IPS DF 6.9 (cell line): ENCODE data around the gene RNF213.
"Not testable (repeated sequence)": the region's sequence is repeated elsewhere in the genome, so short reads cannot be mapped to it uniquely, and the experiment has no call there.

ENCODE experiments used
- DNase-seq: peaks from one replicate; pipeline ENCODE4 v3.0.0-alpha.2; 2013; ENCODE audit warnings: low read depth, low spot score
- H3K27ac ChIP-seq: one replicate; pipeline ENCODE4 v1.5.1; 2013; ENCODE audit warnings: low read length, control low read depth
- H3K27me3 ChIP-seq: 2 replicates; pipeline ENCODE4 v1.6.1; 2013; ENCODE audit warnings: mild to moderate bottlenecking, low read length; ENCODE audit not compliant: control insufficient read depth, insufficient read depth
- H3K36me3 ChIP-seq: 2 replicates; pipeline ENCODE4 v1.6.1; 2013; ENCODE audit warnings: low read length; ENCODE audit not compliant: control insufficient read depth, insufficient read depth
- H3K4me1 ChIP-seq: 2 replicates; pipeline ENCODE4 v1.6.1; 2013; ENCODE audit warnings: low read length; ENCODE audit not compliant: control insufficient read depth, insufficient read depth
- H3K4me3 ChIP-seq: 2 replicates; pipeline ENCODE4 v1.5.1; 2013; ENCODE audit warnings: mild to moderate bottlenecking, low read length
- H3K9me3 ChIP-seq: 2 replicates; pipeline ENCODE4 v1.6.1; 2013; ENCODE audit warnings: low read length, inconsistent platforms; ENCODE audit not compliant: control insufficient read depth, insufficient read depth
- WGBS: extraction: QIAGEN DNeasy Blood & Tissue Kit; methylation state at CpG from one replicate; pipeline ENCODE4 v1.1.7; 2013; ENCODE audit warnings: mixed read lengths, missing lambda C conversion rate; ENCODE audit not compliant: insufficient read length, insufficient coverage; 5-methylcytosine and 5-hydroxymethylcytosine counted together

Gene RNF213

DNA sequence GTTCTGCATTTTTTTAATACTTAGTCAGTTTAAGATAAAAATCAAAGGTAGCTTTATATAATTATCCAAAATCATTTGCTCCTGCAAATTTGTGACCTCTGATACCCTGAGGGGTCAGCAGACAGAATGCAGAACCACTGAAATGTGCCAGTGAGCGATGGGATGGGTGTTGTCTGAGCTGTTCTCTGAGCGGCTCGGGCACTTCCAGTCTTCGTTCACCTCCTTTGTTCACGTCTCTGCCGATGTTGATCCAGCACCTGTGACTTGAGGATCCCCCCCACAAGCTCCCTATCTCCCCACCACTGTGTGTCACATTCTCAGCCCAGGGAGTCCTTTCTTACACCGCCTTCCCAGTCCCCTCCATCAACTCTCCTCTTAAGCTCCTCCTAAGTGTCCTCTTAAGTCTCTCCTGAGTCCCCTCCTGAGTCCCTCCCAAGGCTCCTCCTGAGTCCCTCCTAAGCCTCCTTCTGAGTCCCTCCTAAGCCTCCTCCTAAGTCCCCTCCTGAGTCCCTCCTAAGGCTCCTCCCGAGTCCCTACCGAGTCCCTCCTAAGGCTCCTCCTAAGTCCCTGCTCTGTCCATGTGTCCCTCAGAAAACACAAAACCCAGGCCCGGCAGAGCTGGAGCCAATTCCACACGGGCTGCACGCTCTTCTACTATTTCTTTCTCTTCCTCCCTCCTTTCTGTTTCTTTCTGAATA lies 47.5 kb downstream of the RNF213 start:
- H3K27me3 ChIP-seq, result no peaks in the 10 kb centered on the region
- no CpG with 5 or more reads among the region's 12 CpGs for WGBS
- no peak overlapping the region for H3K4me3 ChIP-seq
- no peak overlapping the region for H3K27ac ChIP-seq
- peaks cover 20% of the 10 kb centered on the region for H3K36me3 ChIP-seq
- DNase-seq, result no peak
- no peaks in the 10 kb centered on the region for H3K9me3 ChIP-seq
- no peaks in the 10 kb centered on the region for H3K4me1 ChIP-seq

DNA sequence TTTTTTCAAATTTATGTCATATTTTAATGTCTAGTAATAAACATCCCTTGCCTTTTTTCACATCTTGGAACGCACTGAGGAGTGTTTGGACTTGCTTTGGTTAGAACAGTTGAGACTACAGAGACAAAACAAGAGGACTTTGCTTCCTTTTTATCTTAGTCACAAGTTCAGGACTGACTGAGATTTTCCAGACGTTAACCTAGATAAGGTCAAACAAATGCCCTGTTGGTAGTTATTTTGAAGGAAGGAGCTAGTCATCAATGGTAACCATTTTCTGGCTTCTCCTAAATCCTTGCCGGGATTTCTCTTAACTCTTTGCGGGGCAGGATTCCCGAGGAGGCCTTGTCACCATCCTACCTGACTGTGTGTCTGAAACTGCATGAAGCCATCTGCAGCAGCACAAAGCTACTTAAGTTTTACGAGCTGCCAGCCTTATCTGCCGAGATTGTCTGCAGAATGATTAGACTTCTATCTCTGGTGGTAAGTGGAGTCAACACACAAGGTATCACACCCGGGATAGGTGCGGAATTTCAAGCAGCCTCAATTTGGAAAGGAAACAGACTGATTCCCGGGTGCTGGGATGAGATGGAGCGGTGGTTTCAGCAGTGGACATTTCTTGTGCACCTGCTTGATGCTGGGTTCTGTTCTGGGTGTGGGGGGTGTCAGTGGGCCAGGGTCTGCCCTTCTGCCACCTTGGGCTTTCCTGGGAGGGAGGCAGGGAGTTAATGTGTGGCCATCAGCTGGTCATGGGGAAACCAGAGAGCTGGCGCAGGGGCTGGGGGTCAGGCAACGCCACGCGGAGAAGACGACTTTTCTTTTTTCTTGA lies 48.3 kb downstream of the RNF213 start:
- no peak for DNase-seq
- no peak overlapping the region for H3K27ac ChIP-seq
- H3K4me1 ChIP-seq, result no peaks in the 10 kb centered on the region
- H3K9me3 ChIP-seq, result no peaks in the 10 kb centered on the region
- H3K27me3 ChIP-seq, result no peaks in the 10 kb centered on the region
- no peak overlapping the region for H3K4me3 ChIP-seq
- peaks cover 22% of the 10 kb centered on the region for H3K36me3 ChIP-seq
- WGBS, result no CpG with 5 or more reads among the region's 16 CpGs

DNA sequence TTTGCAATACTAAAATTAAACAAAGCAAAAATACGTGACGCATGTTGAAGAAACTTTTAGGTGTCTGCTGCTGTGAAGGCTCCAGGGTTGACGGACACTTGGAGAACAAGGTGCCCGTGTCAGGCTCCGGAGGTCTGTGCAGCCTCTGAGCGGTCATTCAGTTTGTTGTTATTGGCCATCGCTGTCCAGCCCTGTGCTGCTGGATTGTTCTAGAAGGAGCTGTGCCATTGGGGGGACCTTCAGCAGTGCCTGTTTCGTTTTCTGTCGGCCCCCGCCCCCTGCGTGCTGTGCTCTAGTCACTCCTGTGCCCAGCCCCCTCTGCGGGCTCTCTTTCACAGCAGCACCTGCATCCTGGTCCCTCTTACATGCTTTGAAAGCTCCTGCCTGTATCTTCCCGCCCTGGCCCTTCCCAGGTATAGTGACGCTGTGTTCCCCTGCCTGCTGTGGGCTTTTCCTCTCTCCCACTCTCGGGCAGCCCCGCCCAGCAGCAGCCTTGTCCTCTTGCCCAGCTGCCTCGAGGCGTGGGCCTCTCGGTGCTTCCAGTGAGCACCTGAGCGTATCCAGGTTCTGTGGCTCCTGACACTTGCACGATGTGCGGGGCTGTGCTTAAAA lies 50.7 kb downstream of the RNF213 start:
- H3K36me3 ChIP-seq, result peaks cover 16% of the 10 kb centered on the region
- DNase-seq, result no peak
- H3K27me3 ChIP-seq, result no peaks in the 10 kb centered on the region
- H3K27ac ChIP-seq, result no peak overlapping the region
- H3K4me3 ChIP-seq, result no peak overlapping the region
- no CpG with 5 or more reads among the region's 22 CpGs for WGBS
- H3K9me3 ChIP-seq, result no peaks in the 10 kb centered on the region
- no peaks in the 10 kb centered on the region for H3K4me1 ChIP-seq

DNA sequence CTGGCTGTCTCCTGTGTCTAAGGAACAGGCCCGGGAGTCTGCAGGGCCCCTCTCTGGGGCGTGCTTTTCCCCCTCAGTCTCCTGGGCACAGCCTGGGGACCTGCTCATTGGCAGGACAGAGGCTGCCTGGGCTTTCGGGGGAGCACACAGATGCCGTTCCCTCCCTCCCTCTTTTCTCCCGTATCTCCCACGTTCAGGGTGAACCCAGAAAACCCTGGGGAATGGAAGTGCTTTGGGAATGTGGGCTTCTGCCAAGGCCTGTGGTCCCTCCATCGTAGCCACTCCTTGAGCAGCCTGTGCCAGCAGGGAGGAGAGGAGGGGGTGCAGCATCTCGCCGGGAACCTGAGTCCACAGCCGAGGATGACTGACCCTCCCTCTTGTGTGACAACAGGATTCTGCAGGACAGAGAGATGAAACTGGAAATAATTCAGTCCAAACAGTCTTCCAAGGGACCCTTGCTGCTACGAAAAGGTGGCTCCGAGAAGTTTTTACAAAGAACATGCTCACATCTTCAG lies 52.0 kb downstream of the RNF213 start:
- no peak overlapping the region for H3K27ac ChIP-seq
- WGBS, result no CpG with 5 or more reads among the region's 12 CpGs
- H3K9me3 ChIP-seq, result no peaks in the 10 kb centered on the region
- no peak overlapping the region for H3K4me3 ChIP-seq
- H3K4me1 ChIP-seq, result no peaks in the 10 kb centered on the region
- H3K36me3 ChIP-seq, result peaks cover 20% of the 10 kb centered on the region
- no peak for DNase-seq
- no peaks in the 10 kb centered on the region for H3K27me3 ChIP-seq

DNA sequence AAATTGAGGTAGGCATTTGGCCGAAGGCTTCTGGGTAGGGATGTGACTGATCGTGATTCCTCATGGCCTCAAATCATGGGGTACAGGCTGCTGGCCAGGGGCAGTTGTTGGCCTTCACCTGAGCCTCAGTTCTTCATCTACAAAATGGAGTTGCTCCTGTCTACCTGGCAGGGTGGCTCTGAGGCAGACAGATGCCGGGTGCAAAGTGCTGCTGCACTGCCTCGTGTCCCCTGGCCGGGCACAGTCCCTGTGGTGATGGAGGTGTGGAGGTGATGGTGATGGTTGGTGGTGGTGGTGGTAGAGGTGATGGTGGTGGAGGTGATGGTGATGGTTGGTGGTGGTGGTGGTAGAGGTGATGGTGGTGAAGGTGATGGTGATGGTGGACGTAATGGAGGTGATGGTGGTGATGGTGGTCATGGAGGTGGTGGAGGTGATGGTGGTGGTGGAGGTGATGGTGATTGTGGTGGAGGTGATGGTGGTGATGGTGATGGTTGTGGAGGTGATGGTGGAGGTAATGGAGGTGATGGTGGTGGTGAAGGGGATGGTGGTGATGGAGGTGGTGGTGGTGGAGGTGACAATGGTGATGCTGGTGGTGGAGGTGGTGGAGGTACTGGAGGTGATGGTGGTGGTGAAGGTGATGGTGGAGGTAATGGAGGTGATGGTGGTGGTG lies 52.6 kb downstream of the RNF213 start:
- DNase-seq, result no peak
- 100% methylated on average over 1 of the region's 6 CpGs for WGBS
- H3K4me3 ChIP-seq, result no peak overlapping the region
- H3K4me1 ChIP-seq, result no peaks in the 10 kb centered on the region
- no peaks in the 10 kb centered on the region for H3K9me3 ChIP-seq
- H3K27ac ChIP-seq, result no peak overlapping the region
- peaks cover 23% of the 10 kb centered on the region for H3K36me3 ChIP-seq
- no peaks in the 10 kb centered on the region for H3K27me3 ChIP-seq

DNA sequence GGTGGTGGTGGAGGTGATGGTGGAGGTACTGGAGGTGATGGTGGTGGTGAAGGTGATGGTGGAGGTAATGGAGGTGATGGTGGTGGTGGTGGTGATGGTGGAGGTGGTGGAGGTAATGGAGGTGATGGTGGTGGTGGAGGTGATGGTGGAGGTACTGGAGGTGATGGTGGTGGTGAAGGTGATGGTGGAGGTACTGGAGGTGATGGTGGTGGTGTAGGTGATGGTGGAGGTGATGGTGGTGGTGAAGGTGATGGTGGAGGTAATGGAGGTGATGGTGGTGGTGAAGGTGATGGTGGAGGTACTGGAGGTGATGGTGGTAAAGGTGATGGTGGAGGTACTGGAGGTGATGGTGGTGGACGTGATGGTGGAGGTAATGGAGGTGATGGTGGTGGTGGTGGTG lies 53.3 kb downstream of the RNF213 start:
- peaks cover 21% of the 10 kb centered on the region for H3K36me3 ChIP-seq
- no CpG with 5 or more reads among the region's 1 CpG for WGBS
- H3K27me3 ChIP-seq, DNase-seq, H3K4me1 ChIP-seq, H3K27ac ChIP-seq, H3K4me3 ChIP-seq, H3K9me3 ChIP-seq: not testable (repeated sequence)

DNA sequence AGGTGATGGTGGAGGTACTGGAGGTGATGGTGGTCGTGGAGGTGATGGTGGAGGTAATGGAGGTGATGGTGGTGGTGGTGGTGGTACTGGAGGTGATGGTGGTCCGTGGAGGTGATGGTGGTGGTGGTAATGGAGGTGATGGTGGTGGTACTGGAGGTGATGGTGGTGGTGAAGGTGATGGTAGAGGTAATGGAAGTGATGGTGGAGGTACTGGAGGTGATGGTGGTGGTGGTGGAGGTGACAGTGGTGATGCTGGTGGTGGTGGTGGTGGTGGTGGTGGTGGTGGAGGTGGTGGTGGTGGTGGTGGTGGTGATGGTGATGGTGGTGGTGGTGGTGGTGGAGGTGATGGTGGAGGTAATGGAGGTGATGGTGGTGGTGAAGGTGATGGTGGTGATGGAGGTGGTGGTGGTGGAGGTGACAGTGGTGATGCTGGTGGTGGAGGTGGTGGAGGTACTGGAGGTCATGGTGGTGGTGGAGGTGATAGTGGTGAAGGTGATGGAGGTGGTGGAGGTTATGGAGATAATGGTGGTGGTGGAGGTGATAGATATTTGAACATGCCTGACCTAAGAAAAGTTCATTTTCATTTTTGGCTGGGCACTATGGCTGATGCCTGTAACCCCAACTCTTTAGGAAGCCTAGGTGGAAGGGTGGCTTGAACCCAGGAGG lies 55.0 kb downstream of the RNF213 start:
- Histone ChIP-seq H3K4me3 (no peak overlapping the region), H3K27ac (no peak overlapping the region), H3K4me1 (no peaks in the 10 kb centered on the region), H3K9me3 (no peaks in the 10 kb centered on the region), H3K36me3 (peaks cover 26% of the 10 kb centered on the region), H3K27me3 (no peaks in the 10 kb centered on the region)
- no peak for DNase-seq
- no CpG with 5 or more reads among the region's 2 CpGs for WGBS

DNA sequence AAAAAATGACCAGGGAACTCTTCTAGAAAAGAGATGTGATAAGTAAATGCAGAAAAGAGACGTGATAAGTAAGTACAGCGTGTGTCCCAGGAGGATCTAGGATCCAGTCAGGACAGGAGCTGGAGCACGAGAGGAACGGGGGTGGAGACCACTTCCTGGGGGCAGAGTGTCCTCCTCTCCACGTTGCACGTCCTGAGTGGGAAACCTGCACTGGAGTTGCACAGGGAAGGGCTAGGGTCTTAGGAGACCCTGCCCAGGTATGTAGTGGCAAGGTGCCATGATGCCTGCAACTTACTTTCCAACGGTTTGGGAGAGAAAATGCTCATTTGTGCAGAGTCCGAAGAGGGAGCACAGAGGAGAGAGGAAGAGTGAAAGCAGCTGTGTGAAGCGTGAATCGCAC lies 55.8 kb downstream of the RNF213 start:
- H3K27ac ChIP-seq, result no peak overlapping the region
- H3K4me3 ChIP-seq, result no peak overlapping the region
- DNase-seq, result no peak
- H3K4me1 ChIP-seq, result no peaks in the 10 kb centered on the region
- no CpG with 5 or more reads among the region's 10 CpGs for WGBS
- H3K36me3 ChIP-seq, result peaks cover 27% of the 10 kb centered on the region
- no peaks in the 10 kb centered on the region for H3K9me3 ChIP-seq
- H3K27me3 ChIP-seq, result no peaks in the 10 kb centered on the region

DNA sequence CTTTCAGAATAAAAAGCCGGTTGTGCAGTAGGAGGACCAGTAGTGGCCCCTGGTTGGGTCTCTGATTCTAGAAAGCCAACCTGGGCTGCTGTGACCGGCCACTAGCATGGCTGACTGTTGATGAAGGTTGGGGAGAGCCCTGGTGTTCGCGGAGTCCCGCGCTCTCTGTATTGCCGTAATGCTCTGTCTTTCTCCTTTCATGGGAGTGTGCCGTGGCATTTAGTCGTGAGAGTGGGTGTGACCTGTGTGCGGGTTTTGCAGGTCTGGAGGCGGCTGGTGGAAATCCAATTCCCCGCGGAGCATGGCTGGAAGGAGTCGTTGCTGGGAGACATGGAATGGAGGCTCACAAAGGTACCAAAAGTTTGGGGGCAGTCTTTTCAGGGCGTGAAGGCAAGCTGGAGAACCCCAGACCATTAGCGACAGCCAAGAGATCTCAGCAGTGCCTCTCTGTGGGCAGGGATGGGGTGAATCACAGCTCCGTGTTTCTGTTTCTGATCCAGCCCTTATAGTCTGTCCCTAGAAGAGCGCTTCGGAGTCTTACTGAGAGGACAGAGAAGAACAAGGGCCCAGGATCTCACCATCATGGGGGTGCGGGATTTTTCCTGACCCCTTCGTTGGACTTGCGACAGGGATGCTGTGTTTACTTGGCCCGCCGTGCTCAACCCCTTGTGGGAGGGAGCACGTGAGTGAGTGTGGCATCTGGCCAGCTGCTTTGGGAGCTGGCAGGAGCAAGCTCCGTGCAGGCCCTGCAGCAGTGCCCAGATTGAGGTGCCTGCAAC lies 56.5 kb downstream of the RNF213 start:
- no peak overlapping the region for H3K4me3 ChIP-seq
- WGBS, result no CpG with 5 or more reads among the region's 26 CpGs
- no peaks in the 10 kb centered on the region for H3K9me3 ChIP-seq
- DNase-seq, result no peak
- H3K4me1 ChIP-seq, result no peaks in the 10 kb centered on the region
- H3K27ac ChIP-seq, result no peak overlapping the region
- no peaks in the 10 kb centered on the region for H3K27me3 ChIP-seq
- H3K36me3 ChIP-seq, result peaks cover 28% of the 10 kb centered on the region
